SKM-1 (cell line): ENCODE data around the gene PYGB.

Source experiments
- DNase-seq: peaks from one replicate; lab custom pipeline; 2025; ENCODE audit not compliant: unreplicated experiment; lab: John Stamatoyannopoulos, UW

PYGB gene

DNA sequence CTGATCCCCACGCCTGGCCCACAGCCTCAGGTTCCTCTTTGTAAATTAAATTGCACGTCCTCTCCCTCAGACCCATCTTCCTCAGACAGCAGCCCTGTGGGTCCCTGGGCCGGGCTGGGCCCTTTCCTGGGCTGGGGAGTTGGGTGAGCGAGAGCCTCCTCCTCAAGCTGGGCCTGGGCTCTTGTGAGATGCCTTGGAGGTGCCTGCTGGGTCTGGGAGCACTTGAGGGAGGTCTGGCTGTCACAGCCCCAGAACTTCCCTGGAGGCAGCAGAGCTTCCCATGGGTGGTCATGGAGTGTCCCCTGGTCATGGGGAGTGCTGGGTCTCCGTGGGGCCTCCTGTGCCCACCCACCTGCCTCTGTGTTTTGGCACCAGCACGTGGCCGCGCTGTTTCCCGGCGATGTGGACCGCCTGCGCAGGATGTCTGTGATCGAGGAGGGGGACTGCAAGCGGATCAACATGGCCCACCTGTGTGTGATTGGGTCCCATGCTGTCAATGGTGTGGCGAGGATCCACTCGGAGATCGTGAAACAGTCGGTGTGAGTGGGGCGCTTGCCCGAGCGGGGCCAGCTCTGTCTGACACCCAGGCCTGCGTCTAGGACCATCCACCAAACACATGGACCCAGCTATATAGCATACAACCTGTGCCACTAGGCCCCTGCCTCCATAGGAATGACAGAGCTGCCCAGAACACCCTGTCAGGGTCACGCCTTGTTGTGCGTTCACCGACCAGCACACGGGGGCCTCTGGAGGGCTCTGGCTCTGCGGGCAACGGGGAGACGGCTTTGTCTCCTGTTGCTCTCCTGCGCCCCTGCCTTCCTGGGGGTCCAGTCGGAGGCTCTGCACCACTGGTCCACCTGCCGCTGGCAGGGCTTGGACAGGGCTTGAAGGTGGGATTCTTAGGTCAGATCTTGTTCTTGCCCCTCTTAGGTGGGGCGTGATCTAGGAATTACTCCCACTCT, 33.0 kb downstream of the PYGB start:
- no peak for DNase-seq

DNA sequence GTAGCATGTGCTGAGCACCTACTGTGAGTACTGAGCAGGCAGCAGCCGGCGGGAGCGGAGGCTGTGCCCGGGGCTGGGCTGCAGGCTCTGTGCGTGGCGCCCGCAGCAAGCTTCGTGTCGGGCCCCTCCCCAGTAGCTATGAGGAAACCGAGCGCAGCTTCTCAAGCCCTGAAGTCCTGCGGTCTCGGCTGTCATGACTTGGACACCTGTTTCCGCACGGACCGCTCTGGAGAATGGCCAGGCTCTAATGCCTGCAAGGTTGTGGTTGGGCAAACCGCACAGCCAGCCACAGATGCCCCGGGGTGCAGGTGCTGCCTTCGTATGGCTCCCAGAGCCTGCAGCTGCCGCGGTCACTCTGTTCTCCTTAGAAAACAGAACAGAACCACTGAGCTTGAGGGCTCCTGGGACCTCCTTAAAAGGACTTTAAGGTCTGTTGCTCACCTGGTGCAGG, 33.7 kb downstream of the PYGB start:
- DNase-seq: no peak

DNA sequence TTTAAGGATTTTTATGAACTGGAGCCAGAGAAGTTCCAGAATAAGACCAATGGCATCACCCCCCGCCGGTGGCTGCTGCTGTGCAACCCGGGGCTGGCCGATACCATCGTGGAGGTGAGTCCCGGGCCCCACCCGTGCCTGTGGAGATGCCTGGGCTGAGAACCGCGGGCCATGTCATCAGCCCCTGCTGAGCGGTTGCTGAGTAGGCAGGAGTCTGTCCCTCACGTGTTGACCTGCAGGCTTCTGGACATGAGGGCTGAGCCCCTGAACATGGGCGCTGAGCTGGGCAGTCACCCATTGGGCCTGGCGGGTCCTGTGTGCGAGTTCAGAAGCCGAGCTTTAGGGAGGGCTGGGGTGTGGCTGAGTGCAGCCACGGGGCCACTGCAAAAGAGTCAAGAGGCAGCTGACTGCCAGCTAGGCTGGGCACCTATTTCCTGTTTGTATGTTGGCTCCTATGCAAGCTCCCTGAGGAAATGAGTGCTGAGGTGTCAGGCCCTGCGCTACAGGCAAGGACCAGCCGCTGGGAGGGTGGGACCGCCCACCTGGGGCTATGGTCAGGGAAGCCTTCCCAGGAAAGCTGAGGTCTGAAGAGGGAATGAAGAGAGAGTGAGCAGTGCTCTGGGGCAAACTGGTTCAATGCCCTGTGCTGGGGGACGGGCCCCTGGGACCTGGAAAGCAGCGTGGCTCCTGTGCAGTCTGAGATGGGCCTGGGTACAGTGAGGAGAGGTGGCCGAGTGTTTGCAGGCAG, 34.3 kb downstream of the PYGB start:
- no peak for DNase-seq

DNA sequence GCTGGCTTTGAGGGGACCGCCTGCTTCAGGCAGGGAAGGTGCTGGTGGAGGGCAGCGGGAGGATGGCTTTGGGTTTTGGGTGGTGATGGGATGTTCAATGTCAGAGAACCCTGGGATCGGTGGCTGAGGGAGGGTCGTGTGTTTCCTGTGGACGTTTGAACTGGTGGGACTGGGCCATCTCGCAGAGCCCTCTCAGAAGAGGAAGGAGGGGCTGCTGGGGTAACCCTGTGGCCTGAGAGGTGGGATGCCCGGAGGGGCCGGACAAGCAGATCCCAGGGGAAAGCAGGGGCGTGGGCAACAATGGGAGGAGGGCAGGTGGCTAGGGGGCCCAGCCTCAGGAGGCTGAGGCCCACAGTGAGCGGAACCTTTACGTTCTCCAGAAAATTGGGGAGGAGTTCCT, 34.9 kb downstream of the PYGB start:
- no peak for DNase-seq

DNA sequence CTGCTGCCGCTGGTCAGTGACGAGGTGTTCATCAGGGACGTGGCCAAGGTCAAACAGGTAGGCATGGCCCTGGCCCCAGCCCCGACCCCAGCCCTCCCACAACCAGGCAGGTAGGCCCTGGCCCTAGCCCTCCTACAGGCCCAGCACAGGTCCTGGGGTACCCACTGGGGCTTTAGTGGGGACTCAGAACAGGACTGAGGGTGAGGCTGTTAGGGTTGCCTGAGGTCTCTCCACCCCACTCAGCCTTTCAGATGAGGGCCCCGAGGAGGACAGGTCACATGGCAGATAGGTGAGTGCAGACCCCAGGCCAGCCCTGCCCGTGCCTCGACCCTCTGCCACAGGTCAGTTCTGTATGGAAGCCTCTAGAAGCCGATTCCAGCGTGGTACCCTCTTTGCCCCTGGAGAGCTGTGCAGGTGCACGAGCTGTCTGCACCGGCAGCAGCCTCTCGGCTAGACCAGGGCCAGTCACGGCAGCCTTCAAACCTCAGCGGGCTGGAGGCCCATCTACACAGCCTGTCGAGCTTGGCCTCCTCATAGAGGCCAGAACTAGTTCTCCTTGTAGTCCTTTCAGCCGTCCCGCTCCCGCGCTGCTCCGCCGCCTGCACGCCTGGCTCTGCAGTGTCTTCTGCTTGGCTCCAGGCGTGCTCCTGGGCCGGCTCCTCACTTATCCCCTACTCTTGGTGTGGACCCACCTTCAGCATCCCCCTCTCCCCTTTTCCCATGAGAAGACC, 35.5 kb downstream of the PYGB start:
- DNase-seq: no peak

DNA sequence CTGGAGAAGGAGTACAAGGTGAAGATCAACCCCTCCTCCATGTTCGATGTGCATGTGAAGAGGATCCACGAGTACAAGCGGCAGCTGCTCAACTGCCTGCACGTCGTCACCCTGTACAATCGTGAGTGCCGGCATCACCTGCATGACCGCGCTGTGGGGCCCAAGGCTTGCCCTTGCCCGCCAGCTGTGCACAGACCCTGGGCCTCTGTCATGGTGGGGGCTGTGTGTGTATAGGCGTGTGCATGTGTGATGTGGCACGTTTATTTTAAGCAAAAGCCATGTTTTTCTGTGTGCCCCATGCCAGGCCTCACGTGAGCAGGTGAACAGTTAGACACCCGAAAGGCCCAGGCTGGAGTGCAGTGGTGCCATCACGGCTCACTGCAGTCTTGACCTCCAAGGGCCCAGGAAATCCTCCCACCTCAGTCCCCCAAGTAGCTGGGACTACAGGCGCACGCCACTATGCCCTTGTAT, 36.3 kb downstream of the PYGB start:
- DNase-seq: no peak

DNA sequence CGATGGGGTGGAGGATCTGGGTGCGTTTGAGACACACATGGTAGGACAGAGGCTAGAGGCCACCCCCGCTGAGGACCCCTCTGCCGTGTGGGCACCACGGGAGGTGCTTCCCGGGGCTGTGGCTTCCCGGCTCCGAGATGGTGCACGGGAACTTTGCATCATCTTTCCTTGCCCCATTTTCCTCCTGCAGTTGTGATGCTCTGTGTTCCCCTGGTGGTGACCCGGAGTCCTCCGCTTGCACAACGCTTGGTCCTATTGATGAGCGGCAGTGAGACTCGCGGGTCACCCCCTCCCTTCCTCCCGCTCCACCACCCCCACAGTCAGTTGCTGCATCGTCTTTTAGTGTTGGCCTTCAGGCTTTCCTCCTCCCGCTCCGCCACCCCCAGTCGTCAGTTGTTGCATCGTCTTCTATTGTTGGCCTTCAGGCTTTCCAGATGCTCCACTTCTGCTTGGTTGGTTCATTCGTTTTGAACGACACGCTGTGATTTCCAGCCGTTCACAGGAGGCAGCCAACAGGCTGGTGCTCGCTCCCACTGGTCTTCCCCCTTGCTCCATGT, 37.3 kb downstream of the PYGB start:
- DNase-seq: no peak

DNA sequence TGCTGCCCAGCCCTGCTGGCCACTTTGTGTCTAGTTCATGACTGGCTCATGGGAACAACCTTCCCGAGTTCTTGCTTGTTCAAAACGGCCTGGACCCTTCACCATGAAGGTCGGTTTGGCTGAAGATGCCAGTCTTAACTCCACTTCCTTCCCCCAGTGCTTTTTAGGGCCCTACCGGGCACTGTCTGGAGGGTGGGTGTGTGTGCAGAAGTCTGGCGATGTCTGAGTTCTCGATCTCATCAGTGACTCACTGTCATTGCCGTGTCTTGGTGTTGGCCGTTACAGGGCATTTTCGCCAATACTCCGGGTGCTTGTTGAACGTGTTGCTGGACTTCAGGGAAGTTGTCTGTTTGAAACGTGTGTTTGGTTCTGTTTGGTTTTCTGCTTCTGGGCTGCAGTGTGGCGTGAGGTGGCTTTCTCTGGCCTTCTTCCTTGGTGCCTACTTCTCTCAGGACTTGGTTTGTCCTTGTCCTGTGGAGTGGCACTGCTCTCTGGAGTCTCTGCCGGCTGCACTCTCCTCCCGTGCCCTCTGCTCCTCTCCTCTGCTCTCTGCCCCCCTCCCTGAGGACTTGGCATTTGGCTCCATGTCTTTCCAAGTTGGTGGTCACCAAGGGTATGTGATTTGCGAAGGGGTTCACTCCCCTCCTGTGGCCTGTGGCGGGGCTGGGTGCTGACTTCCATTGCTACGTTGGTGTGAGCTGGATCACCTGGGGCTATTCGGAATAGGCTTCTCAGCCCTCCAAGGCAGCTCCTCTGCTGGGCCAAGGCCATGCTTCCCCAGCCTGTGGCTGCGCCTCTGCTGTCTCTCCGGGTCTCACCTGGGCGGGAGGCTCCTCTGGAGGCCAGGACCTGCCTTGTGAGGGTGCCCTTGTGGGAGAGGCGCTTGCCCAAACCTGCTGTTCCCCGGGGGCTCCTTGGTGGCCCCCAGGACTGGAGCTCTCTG, 38.2 kb downstream of the PYGB start:
- no peak for DNase-seq

DNA sequence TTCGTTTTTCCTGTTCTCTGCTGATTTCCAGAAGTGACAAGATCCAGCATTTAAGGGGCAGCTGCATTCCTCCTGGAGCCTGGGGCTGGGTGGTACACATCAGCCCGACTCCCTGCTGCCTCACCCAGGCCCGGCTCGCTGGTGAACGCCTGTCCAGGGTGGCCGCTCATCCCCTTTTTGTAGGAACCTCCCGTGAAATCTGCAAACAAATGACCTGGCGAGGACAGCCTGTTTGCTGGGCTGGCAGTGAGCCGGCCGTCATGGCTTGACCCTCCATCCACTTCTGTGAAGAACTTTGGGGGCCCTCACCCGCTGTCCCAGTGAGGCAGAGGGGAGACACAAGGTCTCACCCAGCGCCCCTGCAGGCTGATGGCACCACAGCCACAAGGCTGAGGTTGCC, 39.0 kb downstream of the PYGB start:
- no peak for DNase-seq

DNA sequence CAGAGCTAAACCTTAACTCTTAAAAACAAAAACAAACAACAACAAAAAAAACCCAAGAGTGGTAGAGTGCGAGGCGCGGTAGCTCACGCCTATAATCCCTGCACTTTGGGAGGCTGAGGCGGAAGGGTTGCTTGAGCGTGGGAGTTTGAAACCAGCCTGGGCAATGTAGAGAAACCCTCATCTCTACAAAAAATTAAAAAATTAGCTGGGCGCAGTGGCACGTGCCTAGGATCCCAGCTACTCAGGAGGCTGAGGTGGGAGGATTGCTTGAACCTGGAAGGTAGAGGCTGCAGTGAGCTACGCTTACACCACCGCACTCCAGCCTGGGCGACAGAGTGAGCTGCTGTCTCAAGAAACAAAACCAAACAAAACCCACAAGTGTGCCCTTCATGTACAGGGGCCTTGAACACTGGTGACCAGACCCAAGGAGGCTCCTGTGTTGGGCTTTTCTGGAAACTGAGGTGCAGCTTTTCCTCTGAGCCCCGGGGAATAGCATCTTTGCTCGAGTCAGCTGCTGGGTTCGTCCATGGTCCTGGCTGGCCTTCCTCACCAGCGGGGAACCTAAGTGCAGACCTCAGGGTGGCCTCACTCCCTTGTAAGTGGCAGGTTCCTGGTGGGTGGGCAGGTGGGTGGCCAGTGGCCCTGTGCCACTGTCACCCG, 39.9 kb downstream of the PYGB start:
- no peak for DNase-seq

DNA sequence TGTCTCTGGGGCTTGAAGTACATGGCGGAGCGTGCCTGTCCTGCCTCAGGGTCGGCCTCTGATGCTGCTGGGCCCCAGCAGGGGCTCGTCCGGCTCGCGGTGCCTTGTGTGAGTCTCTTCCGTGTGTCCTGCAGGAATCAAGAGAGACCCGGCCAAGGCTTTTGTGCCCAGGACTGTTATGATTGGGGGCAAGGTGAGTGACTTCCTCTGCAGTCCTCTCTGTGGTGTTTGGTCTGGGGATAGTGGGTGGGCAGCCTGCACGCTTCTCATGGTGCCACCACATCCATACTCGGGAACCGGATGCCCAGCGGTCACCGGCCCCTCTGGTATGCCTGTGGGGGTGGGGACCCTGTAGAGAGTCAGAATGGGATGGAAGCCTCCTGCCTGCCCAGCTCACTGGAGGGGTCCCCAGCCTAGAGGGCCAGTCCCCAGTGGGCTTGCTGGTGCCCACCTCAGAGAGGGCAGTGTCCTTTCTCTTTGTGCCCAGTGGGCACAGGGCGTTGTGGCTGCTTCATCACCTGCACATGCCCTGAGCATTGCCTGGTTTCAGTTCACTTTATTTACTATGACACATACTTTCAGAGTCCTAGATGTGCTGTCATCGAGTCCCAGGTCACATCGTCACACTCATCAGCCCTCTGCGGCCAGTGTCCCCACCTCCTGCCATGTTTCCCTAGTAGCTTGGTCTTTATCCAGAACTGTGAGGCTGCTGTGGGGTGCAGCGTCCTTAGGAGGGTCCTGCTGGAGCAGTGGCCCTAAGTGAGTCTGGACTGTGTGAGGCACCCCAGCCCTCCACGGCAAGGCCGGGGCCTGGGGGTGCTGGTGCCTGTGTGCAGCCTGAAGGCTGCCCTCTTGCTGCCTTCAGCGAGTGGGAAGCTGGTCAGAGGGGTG, 40.7 kb downstream of the PYGB start:
- no peak for DNase-seq

DNA sequence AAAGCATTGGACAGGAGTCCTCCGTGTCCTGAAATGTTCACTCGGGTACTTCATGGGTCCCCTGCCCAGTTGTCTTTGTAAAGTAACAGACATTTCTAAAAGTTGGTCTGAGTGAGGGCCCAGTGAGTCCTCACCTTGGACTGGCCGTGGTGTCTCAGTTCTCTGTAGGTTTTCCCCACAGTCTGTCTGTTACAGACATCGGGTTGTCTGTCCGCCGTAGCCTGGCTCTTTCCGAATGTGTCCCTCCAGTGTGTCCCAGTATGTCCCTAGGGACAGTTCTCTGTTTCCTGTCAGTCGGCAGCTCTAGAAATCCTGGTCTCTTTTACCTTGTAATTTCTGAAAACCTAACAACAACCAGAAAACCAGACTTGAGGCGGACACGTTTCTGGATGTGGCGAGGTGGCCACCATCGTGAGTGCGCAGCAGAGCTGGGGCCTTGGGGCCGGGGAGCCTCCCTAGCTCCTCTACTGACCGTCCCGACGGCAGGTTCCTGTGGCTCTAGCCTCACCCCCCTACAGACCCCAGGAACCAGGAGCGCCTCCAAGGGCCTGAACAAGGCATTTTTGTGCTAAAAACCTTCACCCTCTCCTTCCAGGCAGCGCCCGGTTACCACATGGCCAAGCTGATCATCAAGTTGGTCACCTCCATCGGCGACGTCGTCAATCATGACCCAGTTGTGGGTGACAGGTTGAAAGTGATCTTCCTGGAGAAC, 42.2 kb downstream of the PYGB start:
- no peak for DNase-seq

DNA sequence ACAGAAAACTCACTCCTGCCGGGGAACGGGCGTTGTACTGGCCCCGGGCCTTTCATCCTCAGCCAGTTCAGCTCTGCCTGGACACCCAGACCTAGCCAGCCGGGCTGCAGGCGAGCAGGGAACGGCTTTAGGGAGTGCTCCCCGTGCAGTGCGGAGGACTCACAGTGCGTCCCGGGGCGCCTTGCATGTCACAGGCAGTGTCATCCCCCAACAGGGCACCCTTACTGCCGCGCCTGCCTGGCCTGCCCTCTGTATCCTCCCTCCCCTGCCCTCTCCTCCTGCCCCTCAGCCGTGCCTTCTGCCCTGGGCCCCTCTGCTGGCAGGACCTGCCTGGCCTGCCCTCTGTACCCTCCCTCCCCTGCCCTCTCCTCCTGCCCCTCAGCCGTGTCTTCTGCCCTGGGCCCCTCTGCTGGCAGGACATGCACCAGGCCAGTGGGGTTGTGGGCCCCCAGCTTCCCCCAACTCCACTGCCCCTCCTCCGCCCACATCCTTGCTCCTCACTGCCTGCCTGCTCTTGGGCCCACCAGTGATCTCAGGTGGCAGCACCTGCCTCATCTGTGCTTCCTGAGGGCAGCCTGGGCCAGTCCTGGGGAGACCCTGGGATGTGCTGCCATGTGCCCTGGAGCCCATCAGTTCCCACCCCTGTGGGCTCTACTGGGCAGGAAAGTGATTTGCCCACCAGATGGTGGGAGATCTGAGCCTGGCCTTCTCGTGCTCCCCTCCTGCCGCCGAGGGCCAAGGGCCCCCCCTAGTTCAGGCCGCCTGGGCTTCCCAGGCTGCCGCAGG, 43.0 kb downstream of the PYGB start:
- DNase-seq: no peak

DNA sequence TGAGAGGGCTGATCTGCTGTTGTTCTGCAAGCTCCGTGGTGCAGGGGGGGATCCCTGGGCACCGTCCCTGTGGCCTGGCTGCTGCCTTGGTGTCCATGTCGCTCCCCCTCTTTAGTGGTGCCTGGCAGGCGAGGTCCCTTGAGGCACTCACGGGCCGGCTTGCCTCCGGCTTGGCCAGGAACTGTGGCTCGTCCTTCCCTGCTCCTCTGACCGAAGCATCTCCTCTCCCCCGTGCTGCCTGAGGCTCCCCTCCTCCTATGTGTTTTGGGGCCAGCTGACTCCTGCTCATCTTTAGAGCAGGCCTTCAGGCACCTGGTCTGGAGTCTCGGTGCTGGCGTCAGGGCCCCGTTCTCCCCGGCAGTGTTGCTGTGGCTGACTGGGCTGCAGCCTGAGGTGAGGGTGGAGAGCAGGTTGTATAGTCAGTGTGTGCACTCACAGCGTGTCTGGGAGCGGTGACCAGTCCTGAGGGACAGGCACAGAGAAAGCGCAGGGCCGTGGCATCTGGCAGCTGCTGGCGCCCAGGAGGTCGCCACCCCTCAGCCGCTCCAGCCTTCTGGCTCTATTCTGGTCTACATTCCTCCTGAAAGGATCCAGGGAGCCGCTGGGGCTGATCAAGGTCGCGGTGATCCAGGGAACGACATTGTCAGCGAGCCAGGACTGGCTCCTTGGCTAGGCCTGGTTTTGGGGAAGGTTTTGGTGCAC, 43.7 kb downstream of the PYGB start:
- no peak for DNase-seq

DNA sequence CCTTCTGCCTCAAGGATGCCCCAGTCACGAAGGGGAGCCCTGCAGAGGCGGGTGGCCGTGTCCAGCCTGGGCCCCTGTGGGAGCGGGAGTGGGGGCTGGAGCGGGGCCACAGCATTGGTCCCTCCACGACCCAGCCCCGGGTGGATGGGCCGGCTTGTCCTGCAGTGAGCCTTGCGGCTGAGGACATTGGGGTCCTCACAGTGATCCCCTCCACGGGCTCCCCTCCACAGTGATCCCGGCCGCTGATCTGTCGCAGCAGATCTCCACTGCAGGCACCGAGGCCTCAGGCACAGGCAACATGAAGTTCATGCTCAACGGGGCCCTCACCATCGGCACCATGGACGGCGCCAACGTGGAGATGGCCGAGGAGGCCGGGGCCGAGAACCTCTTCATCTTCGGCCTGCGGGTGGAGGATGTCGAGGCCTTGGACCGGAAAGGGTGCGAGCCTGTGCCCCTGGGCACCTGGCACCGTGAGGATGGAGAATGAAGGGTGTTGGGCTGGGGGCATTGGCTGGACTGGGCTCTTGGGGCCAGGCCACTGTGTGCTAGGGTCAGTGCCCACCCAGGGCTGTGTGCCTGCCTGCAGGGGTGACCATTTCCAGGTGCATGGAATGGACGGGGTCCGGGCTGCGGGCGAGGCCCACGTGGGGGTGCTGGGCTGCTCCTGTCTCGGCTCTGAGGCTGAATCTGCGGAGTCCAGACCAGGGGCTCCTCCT, 44.4 kb downstream of the PYGB start:
- no peak for DNase-seq

DNA sequence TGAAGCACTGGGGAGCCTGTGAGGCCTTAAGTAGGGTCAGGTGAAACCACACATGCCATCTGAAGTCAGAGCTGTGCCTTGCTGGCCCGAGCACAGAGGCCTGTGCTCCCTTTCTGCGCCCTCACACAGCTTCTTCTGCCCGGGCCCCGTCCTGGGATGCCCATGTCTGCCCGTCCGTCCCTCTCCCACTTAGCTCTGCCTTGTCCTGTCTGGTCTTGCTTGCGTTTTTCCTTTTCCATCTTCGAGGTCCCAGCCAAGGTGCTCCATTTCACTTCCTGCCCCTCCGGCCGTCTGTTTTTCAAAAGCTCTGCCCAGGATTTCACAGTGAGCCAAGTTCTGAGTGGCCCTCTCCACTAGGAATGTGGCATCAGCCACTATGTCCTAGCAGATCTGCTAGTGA, 45.6 kb downstream of the PYGB start:
- no peak for DNase-seq
